Liver (tissue), 9 donors: ENCODE data around the gene ZDHHC14. TPM values are rescaled to one million over a fixed set of nuclear protein-coding genes. Genes with fewer than 3 reads are reported as not detected.

Experiments
- DNase-seq: peaks from one replicate; pipeline ENCODE4 v3.0.0-alpha.2; 2017; ENCODE audit warnings: low spot score
- H3K27ac ChIP-seq, 2 donors: one replicate each; pipeline ENCODE4 v1.7.0; 2013; ENCODE audit warnings: inconsistent platforms in 2 of 2, low read length in 2 of 2, control low read depth in 1 of 2, low read depth in 1 of 2, mild to moderate bottlenecking in 1 of 2
- H3K27me3 ChIP-seq, 4 donors: one replicate each; pipeline versions ENCODE4 v1.6.1 to v1.7.0; 2013; ENCODE audit warnings: low read length in 3 of 4, inconsistent platforms in 1 of 4, mild to moderate bottlenecking in 1 of 4, moderate library complexity in 1 of 4; ENCODE audit not compliant: control insufficient read depth in 4 of 4, insufficient read depth in 4 of 4
- H3K36me3 ChIP-seq, 4 donors: one replicate each; pipeline versions ENCODE4 v1.6.1 to v1.7.0; 2013; ENCODE audit warnings: low read length in 3 of 4, mild to moderate bottlenecking in 3 of 4, low read depth in 1 of 4, moderate library complexity in 1 of 4; ENCODE audit not compliant: control insufficient read depth in 4 of 4, insufficient read depth in 3 of 4
- H3K4me1 ChIP-seq, 4 donors: one replicate each; pipeline versions ENCODE4 v1.6.1 to v1.7.0; 2013; ENCODE audit warnings: low read length in 3 of 4, mild to moderate bottlenecking in 3 of 4, moderate library complexity in 1 of 4; ENCODE audit not compliant: control insufficient read depth in 4 of 4, insufficient read depth in 4 of 4
- H3K4me3 ChIP-seq, 3 donors: one replicate each; pipeline versions ENCODE4 v1.6.1 to v1.7.0; 2013; ENCODE audit warnings: low read length in 3 of 3, control low read depth in 1 of 3, low read depth in 1 of 3, mild to moderate bottlenecking in 1 of 3
- H3K9ac ChIP-seq, 2 donors: one replicate each; pipeline ENCODE4 v1.7.0; 2013; ENCODE audit warnings: low read length in 2 of 2, mild to moderate bottlenecking in 2 of 2, moderate library complexity in 2 of 2, control low read depth in 1 of 2, low read depth in 1 of 2
- H3K9me3 ChIP-seq, 4 donors: one replicate each; pipeline versions ENCODE4 v1.6.1 to v1.7.0; 2013; ENCODE audit warnings: low read length in 3 of 4; ENCODE audit not compliant: control insufficient read depth in 4 of 4
- ATF3 ChIP-seq: IDR thresholded peaks from 2 replicates; pipeline ENCODE4 v1.6.1; 2016; ENCODE audit warnings: antibody characterized with exemption
- CTCF ChIP-seq: fragments of 150-350 bp; IDR thresholded peaks from 2 replicates; pipeline ENCODE4 v1.5.1; 2017; ENCODE audit warnings: improper control_type of control experiment, low read depth, low read length; ENCODE audit not compliant: missing input control
- EGR1 ChIP-seq, 2 donors: IDR thresholded peaks; 2 replicates each; pipeline ENCODE4 v1.6.1; 2016 to 2018; ENCODE audit warnings: antibody characterized with exemption in 2 of 2, low read depth in 2 of 2
- FOXA1 ChIP-seq: IDR thresholded peaks from 2 replicates; pipeline ENCODE4 v1.6.1; 2016; ENCODE audit warnings: antibody characterized with exemption
- FOXA2 ChIP-seq: IDR thresholded peaks from 2 replicates; pipeline ENCODE4 v1.6.1; 2016; ENCODE audit warnings: antibody characterized with exemption
- GABPA ChIP-seq, 2 donors: IDR thresholded peaks in 1 of 2; conservative IDR thresholded peaks in 1 of 2; 2 replicates each; pipeline ENCODE4 v1.6.1; 2016; ENCODE audit warnings: antibody characterized with exemption in 2 of 2, mild to moderate bottlenecking in 1 of 2, moderate library complexity in 1 of 2
- HNF4A ChIP-seq, 2 donors: conservative IDR thresholded peaks; 2 replicates each; pipeline ENCODE4 v1.6.1; 2016; ENCODE audit warnings: antibody characterized with exemption in 2 of 2, mild to moderate bottlenecking in 2 of 2
- HNF4G ChIP-seq: IDR thresholded peaks from 2 replicates; pipeline ENCODE4 v1.6.1; 2016; ENCODE audit warnings: antibody characterized with exemption
- JUND ChIP-seq, 2 donors: IDR thresholded peaks; 2 replicates each; pipeline ENCODE4 v1.6.1; 2016; ENCODE audit warnings: antibody characterized with exemption in 2 of 2
- MAX ChIP-seq: IDR thresholded peaks from 2 replicates; pipeline ENCODE4 v1.6.1; 2016; ENCODE audit warnings: antibody characterized with exemption
- NR2F2 ChIP-seq: IDR thresholded peaks from 2 replicates; pipeline ENCODE4 v1.6.1; 2016; ENCODE audit warnings: antibody characterized with exemption
- RAD21 ChIP-seq, 2 donors: IDR thresholded peaks; 2 replicates each; pipeline ENCODE4 v1.6.1; 2016; ENCODE audit warnings: antibody characterized with exemption in 2 of 2, mild to moderate bottlenecking in 2 of 2
- REST ChIP-seq: IDR thresholded peaks from 2 replicates; pipeline ENCODE4 v1.6.1; 2016; ENCODE audit warnings: antibody characterized with exemption, mild to moderate bottlenecking
- SP1 ChIP-seq: IDR thresholded peaks from 2 replicates; pipeline ENCODE4 v1.6.1; 2018; ENCODE audit warnings: antibody characterized with exemption, mild to moderate bottlenecking
- TAF1 ChIP-seq: conservative IDR thresholded peaks from 2 replicates; pipeline ENCODE4 v1.6.1; 2016; ENCODE audit warnings: antibody characterized with exemption, mild to moderate bottlenecking
- YY1 ChIP-seq: IDR thresholded peaks from 2 replicates; pipeline ENCODE4 v1.6.1; 2016; ENCODE audit warnings: antibody characterized with exemption, mild to moderate bottlenecking
- WGBS: extraction: QIAGEN DNeasy Blood & Tissue Kit; methylation state at CpG from one replicate; pipeline ENCODE4 v1.1.7; 2013; 5-methylcytosine and 5-hydroxymethylcytosine counted together
- polyA plus RNA-seq, 2 donors: library from polyadenylated mRNA; stranded (reverse) in 1 of 2; unstranded in 1 of 2; fragments of 200-250 nt in 1 of 2; fragments of >200 nt in 1 of 2; fragmentation: Nextera tagmentation in 1 of 2; extraction: Ambion mirVana in 1 of 2; gene quantifications; one replicate each; pipeline versions ENCODE4 v1.2.1 to v1.2.3, GENCODE V29; 2013 to 2015
- total RNA-seq, 2 donors: library from RNA; depleted of rRNA; stranded (reverse); fragments of >200 nt; gene quantifications; one replicate each; pipeline ENCODE4 v1.2.3, GENCODE V29; 2014
- donor health status: healthy.
- donor health status: healthy.
- donor health status: healthy.
- donor health status: healthy.
- donor health status: healthy.

ZDHHC14 gene
- total and polyA plus RNA-seq, 4 donors = 4.4 to 11.7 (median 8.4) TPM

GRCh38 chr6:157571950-157572349, 191.0 kb downstream of the ZDHHC14 start:
- WGBS = 89% methylated on average over 5 of the region's 5 CpGs
- H3K36me3 ChIP-seq = no peaks in the 10 kb centered on the region
- no peak overlapping the region for H3K4me3 ChIP-seq
- no peaks in the 10 kb centered on the region for H3K4me1 ChIP-seq
- H3K9me3 ChIP-seq = no peaks in the 10 kb centered on the region
- TF ChIP-seq CTCF (no peak), FOXA2 (no peak), REST (no peak), SP1 (no peak), EGR1 (IDR thresholded peaks at IDR 0.05; ENCODE audit: low read depth in 2 of 2) (no peak), MAX (no peak), ATF3 (no peak), TAF1 (no peak), NR2F2 (no peak), RAD21 (IDR thresholded peaks at IDR 0.05) (no peak), FOXA1 (no peak), JUND (IDR thresholded peaks at IDR 0.05) (no peak), HNF4G (no peak), GABPA (IDR thresholded peaks at IDR 0.05 in 1 of 2, conservative IDR thresholded peaks at IDR 0.05 in 1 of 2) (no peak), YY1 (no peak)
- H3K27me3 ChIP-seq = no peaks in the 10 kb centered on the region
- no peak overlapping the region for H3K9ac ChIP-seq
- DNase-seq = no peak
- no peak overlapping the region for H3K27ac ChIP-seq

GRCh38 chr6:157574851-157575424, 193.9 kb downstream of the ZDHHC14 start:
- TF ChIP-seq HNF4A (conservative IDR thresholded peaks at IDR 0.05) (no peak), NR2F2 (no peak), FOXA2 (no peak), YY1 (no peak), RAD21 (IDR thresholded peaks at IDR 0.05) (no peak), TAF1 (no peak)
- H3K4me1 ChIP-seq = no peaks in the 10 kb centered on the region
- H3K36me3 ChIP-seq = no peaks in the 10 kb centered on the region
- H3K4me3 ChIP-seq = no peak overlapping the region
- no peaks in the 10 kb centered on the region for H3K9me3 ChIP-seq
- 96% methylated on average over 5 of the region's 5 CpGs for WGBS
- H3K27ac ChIP-seq = no peak overlapping the region
- H3K9ac ChIP-seq = no peak overlapping the region
- no peak for DNase-seq
- H3K27me3 ChIP-seq = no peaks in the 10 kb centered on the region
